Measurements from ENCODE around the gene GBF1. TPM values are rescaled to one million over a fixed set of nuclear protein-coding genes. Genes with fewer than 3 reads are reported as not detected.

The GBF1 gene
- polyA plus RNA-seq, 5 donors, result 38.8 to 48.0 (median 44.6) TPM

DNA sequence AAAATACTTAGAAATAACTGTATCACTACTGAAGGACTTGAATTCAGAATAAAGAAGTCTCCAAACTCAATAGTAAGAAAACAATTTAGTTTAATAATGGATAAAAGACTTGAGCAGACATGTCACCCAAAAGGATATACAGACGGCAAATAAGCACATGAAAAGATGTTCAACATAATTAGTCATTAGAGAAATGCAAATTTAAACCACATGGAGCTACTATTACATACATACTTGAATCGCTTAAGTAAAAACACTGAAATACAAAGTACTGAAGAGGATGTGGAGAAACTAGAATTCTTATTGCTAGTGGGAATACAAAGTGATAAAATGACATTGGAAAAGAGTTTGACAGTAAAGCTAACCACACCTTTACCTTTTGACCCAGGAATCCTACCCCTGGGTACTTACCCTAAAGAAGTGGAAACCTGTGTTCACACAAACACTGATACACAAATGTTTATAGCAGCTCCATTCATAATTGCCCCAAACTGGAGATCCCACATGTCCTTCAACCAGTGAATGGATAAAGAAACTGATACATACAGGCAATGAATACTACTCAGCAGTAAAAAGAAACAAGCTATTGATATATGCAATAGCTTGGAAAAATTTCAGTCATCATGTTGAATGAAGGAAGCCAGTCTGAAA lies 95.8 kb downstream of the GBF1 start:
- DNase-seq, result no peak

GRCh38 chr10:102342458-102342857 lies 97.1 kb downstream of the GBF1 start:
- no peak for DNase-seq

GRCh38 chr10:102342958-102343357 lies 97.6 kb downstream of the GBF1 start:
- DNase-seq, result no peak

- no peak for DNase-seq
Observed at GRCh38 chr10:102344067-102344466, 98.7 kb downstream of the GBF1 start.

GRCh38 chr10:102347236-102347828 lies 102.0 kb downstream of the GBF1 start:
- DNase-seq, result peak in 1 of 2 donors; percentile 22

DNA sequence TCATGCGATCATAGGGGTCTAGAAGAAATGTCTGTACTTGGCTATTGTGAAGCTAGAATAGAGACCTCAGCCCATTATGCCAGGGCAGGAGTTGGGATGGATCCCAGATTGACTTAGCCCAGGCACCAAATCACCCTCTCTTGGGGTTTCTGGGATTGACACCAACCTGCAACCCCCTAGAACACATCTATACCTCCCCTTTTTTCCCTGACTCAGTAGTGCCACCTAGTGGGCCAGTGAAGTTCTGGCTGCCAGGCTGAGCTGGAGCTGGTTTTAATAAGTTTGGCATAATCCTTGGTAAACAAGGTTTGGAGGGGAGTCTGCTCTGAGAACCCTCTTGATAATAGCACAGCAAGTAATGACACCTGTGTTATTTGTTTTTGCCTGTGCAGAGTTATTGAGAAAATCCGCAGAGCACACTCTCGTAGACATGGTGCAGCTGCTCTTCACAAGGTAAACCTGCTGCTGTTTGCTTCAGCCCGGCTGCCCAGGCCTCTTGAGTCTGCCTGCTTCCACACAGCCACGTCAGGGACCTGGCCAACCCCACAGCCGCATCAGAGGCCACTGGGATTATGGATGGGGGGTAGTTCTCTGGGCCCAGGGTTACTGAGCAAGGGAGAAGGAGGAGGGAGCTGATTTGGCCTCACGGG lies 106.9 kb downstream of the GBF1 start:
- DNase-seq, result peak; percentile 32 to 56

DNA sequence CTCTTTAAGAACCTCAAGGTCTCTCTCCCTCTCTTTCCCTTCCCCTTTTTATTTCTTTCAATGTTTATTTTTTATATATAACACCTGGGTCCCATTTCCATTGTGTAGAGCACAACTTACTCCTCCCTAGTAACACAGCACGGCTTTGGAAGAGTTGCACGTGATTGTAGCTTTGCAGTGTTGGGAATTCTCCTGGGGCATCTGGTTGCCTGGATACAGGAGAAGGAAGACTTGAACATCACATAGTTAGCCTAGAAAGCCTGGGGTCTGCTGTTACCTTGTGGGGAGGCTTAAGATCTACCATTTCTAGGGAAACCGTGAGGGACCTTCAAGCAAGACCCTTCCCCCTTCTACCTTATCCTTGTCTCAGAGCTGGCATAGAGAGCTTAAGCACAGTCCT lies 109.1 kb downstream of the GBF1 start:
- no peak for DNase-seq

DNA sequence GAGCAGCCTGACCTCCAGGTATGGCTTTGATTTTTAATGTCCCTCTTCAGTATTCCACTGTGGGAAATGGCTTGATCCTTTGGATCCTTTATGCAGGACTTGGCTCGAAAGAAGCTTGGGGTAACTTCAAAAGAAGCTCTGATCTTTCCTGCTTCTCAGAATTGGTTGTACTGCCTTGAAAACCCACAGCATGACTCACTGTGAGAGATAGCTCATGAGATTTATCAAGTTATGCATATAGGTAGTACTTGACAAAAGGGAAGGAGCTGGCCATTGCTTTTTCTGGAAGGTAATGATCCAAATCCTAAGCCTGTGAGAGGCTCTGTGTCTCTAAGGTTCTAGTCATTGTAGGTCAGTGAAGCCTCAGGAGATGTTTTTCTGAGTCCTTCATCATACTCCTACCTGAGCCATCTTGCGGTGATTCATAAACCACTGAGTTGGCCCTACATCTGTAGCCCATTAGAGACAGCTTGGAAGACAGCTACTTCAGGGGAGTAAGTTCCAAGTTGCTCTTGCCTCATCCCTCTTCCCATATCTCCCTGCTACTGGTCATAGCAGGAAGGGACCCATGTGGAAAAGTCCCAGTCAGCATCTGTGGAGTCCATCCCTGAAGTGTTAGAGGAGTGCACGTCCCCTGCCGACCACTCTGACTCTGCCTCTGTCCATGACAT lies 113.5 kb downstream of the GBF1 start:
- no peak for DNase-seq

- DNase-seq, result no peak
Observed at GRCh38 chr10:102367441-102367840, 122.1 kb downstream of the GBF1 start.

DNA sequence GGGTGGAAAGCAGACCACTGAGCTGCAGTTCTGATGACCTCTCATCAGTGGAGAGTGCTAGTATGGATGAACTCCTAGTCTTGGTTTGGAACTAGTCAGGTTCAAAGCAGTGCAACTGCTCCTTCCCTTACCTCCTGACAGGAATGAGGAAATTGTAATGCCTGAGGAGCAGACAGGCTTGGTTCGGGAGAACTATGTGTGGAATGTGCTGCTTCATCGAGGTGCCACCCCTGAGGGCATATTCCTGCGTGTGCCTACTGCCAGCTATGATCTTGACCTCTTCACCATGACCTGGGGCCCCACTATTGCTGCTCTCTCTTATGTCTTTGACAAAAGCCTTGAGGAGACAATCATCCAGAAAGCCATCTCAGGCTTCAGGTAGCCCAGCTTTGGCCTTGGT lies 122.7 kb downstream of the GBF1 start:
- DNase-seq, result no peak

GRCh38 chr10:102371295-102371694 lies 126.0 kb downstream of the GBF1 start:
- no peak for DNase-seq

DNA sequence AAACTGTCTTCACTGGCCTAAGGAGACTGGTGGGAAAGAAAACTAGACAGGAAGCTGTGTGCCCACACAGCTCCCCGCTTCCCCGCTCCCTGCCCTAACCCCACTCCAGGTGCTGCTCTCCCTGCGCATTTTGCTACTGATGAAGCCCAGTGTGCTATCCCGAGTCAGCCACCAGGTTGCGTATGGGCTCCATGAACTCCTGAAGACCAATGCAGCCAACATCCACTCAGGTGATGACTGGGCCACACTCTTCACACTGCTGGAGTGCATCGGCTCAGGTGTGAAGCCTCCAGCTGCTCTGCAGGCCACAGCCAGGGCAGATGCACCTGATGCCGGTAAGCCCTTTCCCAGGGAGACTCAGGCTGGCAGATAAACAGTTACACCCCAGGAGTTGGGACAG lies 129.9 kb downstream of the GBF1 start:
- DNase-seq, result no peak

- no peak for DNase-seq
Observed at GRCh38 chr10:102375867-102376266, 130.5 kb downstream of the GBF1 start.

DNA sequence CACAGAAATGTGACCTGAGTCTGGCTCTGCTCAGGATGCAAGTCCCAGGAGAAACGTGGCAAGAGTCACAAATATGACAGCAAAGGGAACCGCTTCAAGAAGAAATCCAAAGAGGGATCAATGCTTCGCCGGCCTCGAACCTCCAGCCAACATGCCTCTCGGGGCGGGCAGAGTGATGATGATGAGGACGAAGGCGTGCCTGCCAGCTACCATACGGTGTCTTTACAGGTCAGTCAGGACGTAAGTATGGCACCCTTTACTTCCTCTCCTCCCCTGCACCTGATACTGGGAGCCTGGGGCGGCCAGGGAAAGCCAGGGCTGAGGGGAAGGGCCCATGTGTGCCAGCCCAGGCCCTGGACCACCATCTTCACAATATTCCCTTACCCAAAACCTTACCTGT lies 131.6 kb downstream of the GBF1 start:
- no peak for DNase-seq

DNA sequence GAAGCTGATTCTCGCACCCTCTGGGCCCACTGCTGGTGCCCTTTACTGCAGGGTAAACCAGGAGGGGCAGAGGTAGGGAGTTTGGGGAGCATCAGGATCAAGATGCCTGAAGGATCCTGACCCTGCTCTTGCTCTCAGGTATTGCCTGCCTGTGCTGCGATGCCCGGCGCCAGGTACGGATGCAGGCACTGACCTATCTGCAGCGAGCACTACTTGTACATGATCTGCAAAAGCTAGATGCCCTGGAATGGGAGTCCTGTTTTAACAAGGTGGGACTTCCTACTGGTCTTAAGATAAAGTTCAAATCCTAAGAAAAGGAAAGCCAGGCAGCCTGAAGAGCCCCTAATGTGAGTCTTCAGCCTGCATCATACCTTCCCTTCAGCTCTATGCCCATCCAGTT lies 134.1 kb downstream of the GBF1 start:
- DNase-seq, result no peak

GRCh38 chr10:102381983-102382382 lies 136.7 kb downstream of the GBF1 start:
- DNase-seq, result no peak

GRCh38 chr10:102382871-102383270 lies 137.5 kb downstream of the GBF1 start:
- DNase-seq, result no peak

- DNase-seq, result no peak
Observed at GRCh38 chr10:102384053-102384452, 138.7 kb downstream of the GBF1 start.

- peak in 1 of 2 donors; percentile 23 for DNase-seq
Observed at GRCh38 chr10:102384606-102385429, 139.5 kb downstream of the GBF1 start.

GRCh38 chr10:102389894-102390293 lies 144.6 kb downstream of the GBF1 start:
- DNase-seq, result no peak

GRCh38 chr10:102392306-102392705 lies 147.0 kb downstream of the GBF1 start:
- no peak for DNase-seq
